Vagina (tissue), 2 donors: ENCODE results near the gene CIAO2A. TPM values are rescaled to one million over a fixed set of nuclear protein-coding genes. Genes with fewer than 3 reads are reported as not detected.

Experiments
- DNase-seq, 2 donors: peaks; one replicate each; pipeline ENCODE4 v3.0.0-alpha.2; 2017; ENCODE audit errors: extremely low spot score in 2 of 2
- H3K27ac ChIP-seq: fragments of 200-600 bp; sonication (generic); one replicate; pipeline ENCODE4 v1.5.1; 2019
- H3K27me3 ChIP-seq: fragments of 200-600 bp; sonication (generic); one replicate; pipeline ENCODE4 v1.5.1; 2019
- H3K36me3 ChIP-seq, 2 donors: fragments of 200-600 bp; sonication (generic); one replicate each; pipeline ENCODE4 v1.5.1; 2017 to 2019
- H3K4me1 ChIP-seq: fragments of 200-600 bp; sonication (generic); one replicate; pipeline ENCODE4 v1.5.1; 2019
- H3K4me3 ChIP-seq, 2 donors: fragments of 200-600 bp; sonication (generic); 1 replicate in 1 of 2; 2 replicates in 1 of 2; pipeline ENCODE4 v1.5.1; 2016 to 2019
- H3K9me3 ChIP-seq: fragments of 200-600 bp; sonication (generic); one replicate; pipeline ENCODE4 v1.5.1; 2019
- POLR2A ChIP-seq, 2 donors: fragments of 450-650 bp; IDR thresholded peaks; one replicate each; pipeline ENCODE4 v1.6.1; 2017; ENCODE audit warnings: antibody characterized with exemption in 2 of 2, mild to moderate bottlenecking in 2 of 2, moderate library complexity in 2 of 2
- POLR2AphosphoS5 ChIP-seq, 2 donors: sonication (generic); formaldehyde crosslinking; IDR thresholded peaks; one replicate each; pipeline ENCODE4 v1.9.0; 2017; ENCODE audit warnings: antibody characterized with exemption in 2 of 2, mild to moderate bottlenecking in 2 of 2, low read depth in 1 of 2; ENCODE audit not compliant: insufficient read depth in 1 of 2
- intact Hi-C: fragments of 100-400 bp; cut with DNase I; formaldehyde crosslinking; loops from one replicate; pipeline ENCODE4 v1.15.1; 2023
- total RNA-seq: library from RNA; depleted of rRNA; stranded (reverse); fragments of >200 nt; gene quantifications from one replicate; pipeline ENCODE4 v1.2.3, GENCODE V29; 2016
- TF ChIP-seq, protein P1 (sequence below), 3 experiments: fragments of 450-650 bp in 2 of 3; fragments of 200-600 bp in 1 of 3; sonication (generic) in 1 of 3; IDR thresholded peaks; one replicate each; pipeline ENCODE4 v1.5.1; 2017 to 2019; ENCODE audit warnings: antibody characterized with exemption in 3 of 3, mild to moderate bottlenecking in 2 of 3, moderate library complexity in 2 of 3

CIAO2A gene
- total RNA-seq, 1 donor from 2014 or later = 36.1 TPM

DNA sequence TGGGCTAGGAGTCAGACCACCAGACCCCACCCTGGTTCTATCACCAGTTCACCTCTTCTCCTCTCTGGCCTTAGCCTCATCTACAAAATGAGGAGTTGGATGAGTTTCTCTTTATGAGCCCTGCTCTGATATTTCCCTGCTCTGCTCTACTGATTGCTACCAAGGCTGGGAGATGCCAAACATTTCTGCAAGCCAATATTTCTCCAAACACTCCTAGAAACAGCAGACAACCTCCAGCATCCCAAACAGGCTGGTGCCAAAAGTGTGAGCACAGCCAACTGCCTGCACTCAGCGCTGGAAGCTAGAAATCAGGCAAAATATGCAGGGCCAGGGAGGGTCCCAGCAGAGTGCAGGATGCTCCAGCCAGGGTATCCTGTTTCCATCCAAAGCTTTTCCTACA, 58.1 kb downstream of the CIAO2A start:
- no peaks in the 10 kb centered on the region for H3K9me3 ChIP-seq
- no peak for DNase-seq
- H3K27me3 ChIP-seq = no peaks in the 10 kb centered on the region
- intact Hi-C loops = no loop called here
- TF ChIP-seq POLR2AphosphoS5 (IDR thresholded peaks at IDR 0.05; ENCODE audit: insufficient read depth in 1 of 2, low read depth in 1 of 2) = no peak
- TF ChIP-seq, protein P1, sequence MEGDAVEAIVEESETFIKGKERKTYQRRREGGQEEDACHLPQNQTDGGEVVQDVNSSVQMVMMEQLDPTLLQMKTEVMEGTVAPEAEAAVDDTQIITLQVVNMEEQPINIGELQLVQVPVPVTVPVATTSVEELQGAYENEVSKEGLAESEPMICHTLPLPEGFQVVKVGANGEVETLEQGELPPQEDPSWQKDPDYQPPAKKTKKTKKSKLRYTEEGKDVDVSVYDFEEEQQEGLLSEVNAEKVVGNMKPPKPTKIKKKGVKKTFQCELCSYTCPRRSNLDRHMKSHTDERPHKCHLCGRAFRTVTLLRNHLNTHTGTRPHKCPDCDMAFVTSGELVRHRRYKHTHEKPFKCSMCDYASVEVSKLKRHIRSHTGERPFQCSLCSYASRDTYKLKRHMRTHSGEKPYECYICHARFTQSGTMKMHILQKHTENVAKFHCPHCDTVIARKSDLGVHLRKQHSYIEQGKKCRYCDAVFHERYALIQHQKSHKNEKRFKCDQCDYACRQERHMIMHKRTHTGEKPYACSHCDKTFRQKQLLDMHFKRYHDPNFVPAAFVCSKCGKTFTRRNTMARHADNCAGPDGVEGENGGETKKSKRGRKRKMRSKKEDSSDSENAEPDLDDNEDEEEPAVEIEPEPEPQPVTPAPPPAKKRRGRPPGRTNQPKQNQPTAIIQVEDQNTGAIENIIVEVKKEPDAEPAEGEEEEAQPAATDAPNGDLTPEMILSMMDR (IDR thresholded peaks at IDR 0.05) = no peak
- no peaks in the 10 kb centered on the region for H3K4me1 ChIP-seq
- H3K36me3 ChIP-seq = peaks cover 0 to 5% of the 10 kb centered on the region in 2 donors
- H3K27ac ChIP-seq = no peak overlapping the region
- no peak overlapping the region for H3K4me3 ChIP-seq

DNA sequence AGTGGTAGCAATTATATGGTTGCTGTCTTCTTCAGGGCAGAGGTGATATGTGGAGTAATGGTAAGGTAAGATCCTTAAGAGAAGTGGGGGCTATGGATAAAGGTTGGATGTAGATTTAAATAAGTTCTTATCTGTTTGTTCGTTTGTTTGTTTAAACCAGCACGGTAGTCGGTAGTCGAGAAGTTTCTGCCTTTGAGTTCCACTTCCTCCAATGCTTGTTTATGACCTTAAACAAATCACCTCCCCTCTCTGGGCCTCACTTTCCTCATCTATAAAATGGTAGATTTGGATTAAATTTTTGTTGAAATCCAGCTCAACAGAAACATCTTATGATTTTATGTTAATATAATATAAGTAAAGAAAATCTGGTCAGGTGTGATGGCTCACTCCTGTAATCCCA, 59.1 kb downstream of the CIAO2A start:
- no peak overlapping the region for H3K4me3 ChIP-seq
- no peaks in the 10 kb centered on the region for H3K9me3 ChIP-seq
- TF ChIP-seq POLR2AphosphoS5 (IDR thresholded peaks at IDR 0.05; ENCODE audit: insufficient read depth in 1 of 2, low read depth in 1 of 2) = no peak
- TF ChIP-seq POLR2A (IDR thresholded peaks at IDR 0.05) = no peak
- TF ChIP-seq, protein P1 (IDR thresholded peaks at IDR 0.05) = no peak
- no peaks in the 10 kb centered on the region for H3K4me1 ChIP-seq
- intact Hi-C loops = no loop called here
- H3K27ac ChIP-seq = no peak overlapping the region
- H3K36me3 ChIP-seq = peaks cover 0 to 5% of the 10 kb centered on the region in 2 donors
- no peak for DNase-seq
- no peaks in the 10 kb centered on the region for H3K27me3 ChIP-seq

DNA sequence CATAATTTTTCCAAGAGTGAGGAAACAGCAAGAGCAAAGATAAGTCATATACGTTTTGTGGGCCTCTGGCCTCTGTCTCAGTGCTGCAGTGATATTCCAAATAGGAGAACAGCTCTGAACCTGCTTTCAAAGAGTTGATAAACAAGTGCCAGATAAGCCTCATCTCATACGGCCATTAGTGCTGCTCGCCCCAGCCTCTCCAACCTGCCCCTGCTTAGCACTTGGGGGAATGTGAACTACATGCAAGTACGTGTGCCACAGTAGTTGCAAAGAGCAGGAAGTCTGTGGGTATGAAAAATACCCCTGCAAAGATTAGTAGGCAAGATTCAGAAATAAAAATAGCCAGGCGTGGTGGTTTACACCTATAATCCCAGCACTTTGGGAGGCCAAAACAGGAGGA, 61.3 kb downstream of the CIAO2A start:
- H3K9me3 ChIP-seq = no peaks in the 10 kb centered on the region
- H3K27me3 ChIP-seq = no peaks in the 10 kb centered on the region
- TF ChIP-seq POLR2A (IDR thresholded peaks at IDR 0.05) (no peak), POLR2AphosphoS5 (IDR thresholded peaks at IDR 0.05; ENCODE audit: insufficient read depth in 1 of 2, low read depth in 1 of 2) (no peak)
- TF ChIP-seq, protein P1 (IDR thresholded peaks at IDR 0.05) = no peak
- no peak for DNase-seq
- H3K4me1 ChIP-seq = peaks cover 8% of the 10 kb centered on the region
- H3K4me3 ChIP-seq = no peak overlapping the region
- H3K36me3 ChIP-seq = no peaks in the 10 kb centered on the region
- intact Hi-C loops = no loop called here
- H3K27ac ChIP-seq = no peak overlapping the region

DNA sequence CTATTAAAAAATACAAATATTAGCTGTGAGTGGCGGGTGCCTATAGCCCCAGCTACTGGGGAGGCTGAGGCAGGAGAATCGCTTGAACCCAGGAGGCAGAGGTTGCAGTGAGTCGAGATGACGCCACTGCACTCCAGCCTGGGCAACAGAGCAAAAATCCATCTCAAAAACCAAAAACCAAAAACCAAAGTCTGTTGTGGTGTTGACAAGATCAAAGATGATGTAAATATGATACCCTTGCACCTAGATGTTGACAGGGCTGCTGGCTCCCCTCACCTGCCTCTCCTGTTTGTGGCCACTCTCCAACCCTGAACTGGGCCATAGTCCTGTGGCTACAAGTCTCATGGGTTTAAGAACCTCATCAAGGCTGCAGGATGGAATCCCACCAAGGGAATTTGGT, 63.5 kb downstream of the CIAO2A start:
- TF ChIP-seq, protein P1 (IDR thresholded peaks at IDR 0.05) = no peak
- no peak for TF ChIP-seq POLR2A (IDR thresholded peaks at IDR 0.05)
- TF ChIP-seq POLR2AphosphoS5 (IDR thresholded peaks at IDR 0.05; ENCODE audit: insufficient read depth in 1 of 2, low read depth in 1 of 2) = no peak
- intact Hi-C loops = no loop called here
- no peak overlapping the region for H3K27ac ChIP-seq

DNA sequence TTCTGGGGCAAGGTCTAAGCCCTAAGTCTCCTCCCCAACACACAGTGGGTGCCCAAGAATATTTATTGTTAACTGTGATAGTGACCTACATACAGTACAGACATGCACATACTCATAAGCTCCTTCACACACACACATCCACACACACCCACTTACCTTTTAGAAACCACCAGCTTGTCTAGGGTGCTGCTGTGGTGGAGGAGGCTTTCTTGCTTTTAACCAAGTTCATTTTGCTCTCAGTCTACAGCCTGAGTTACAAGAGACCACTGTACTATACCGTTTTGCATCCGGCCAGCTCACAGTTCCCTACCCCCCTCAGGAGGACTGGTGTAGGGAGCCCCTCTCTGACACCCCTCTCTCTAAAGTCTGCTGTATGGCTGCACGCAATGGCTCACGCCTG, 64.0 kb downstream of the CIAO2A start:
- TF ChIP-seq POLR2AphosphoS5 (IDR thresholded peaks at IDR 0.05; ENCODE audit: insufficient read depth in 1 of 2, low read depth in 1 of 2) (no peak), POLR2A (IDR thresholded peaks at IDR 0.05) (no peak)
- TF ChIP-seq, protein P1 (IDR thresholded peaks at IDR 0.05) = no peak
- Histone ChIP-seq H3K4me3 (no peak overlapping the region), H3K36me3 (no peaks in the 10 kb centered on the region), H3K27ac (no peak overlapping the region), H3K27me3 (no peaks in the 10 kb centered on the region), H3K9me3 (no peaks in the 10 kb centered on the region), H3K4me1 (peaks cover 13% of the 10 kb centered on the region)
- intact Hi-C loops = loop anchor here (5.0 kb wide), 1 partner anchor 1773 kb away; no protein-coding TSS in a partner anchor
- DNase-seq = no peak

More for the DNA sequence above, 63.5 kb downstream of the CIAO2A start:
- Histone ChIP-seq H3K36me3 (no peaks in the 10 kb centered on the region), H3K27me3 (no peaks in the 10 kb centered on the region), H3K4me1 (peaks cover 13% of the 10 kb centered on the region), H3K4me3 (no peak overlapping the region), H3K9me3 (no peaks in the 10 kb centered on the region)
- DNase-seq = no peak
